Limb (tissue), 2 donors: ENCODE data around the gene TRMT61A.
A peak's percentile ranks its signal among the peaks of the same experiment; 100 is the strongest.

Source experiments
- DNase-seq, 2 donors: peaks; one replicate each; pipeline ENCODE4 v3.0.0-alpha.2; 2016; ENCODE audit errors: extremely low spot score in 2 of 2

Gene TRMT61A

GRCh38 chr14:103545915-103546651, 17.1 kb downstream of the TRMT61A start:
- no peak for DNase-seq

GRCh38 chr14:103546652-103547454, 17.9 kb downstream of the TRMT61A start:
- DNase-seq = peak in 1 of 2 donors; percentile 86

GRCh38 chr14:103547455-103547940, 18.5 kb downstream of the TRMT61A start:
- no peak for DNase-seq

- no peak for DNase-seq
Measured at GRCh38 chr14:103547941-103548462, 19.0 kb downstream of the TRMT61A start.

GRCh38 chr14:103548463-103549351, 19.7 kb downstream of the TRMT61A start:
- no peak for DNase-seq

- peak in 1 of 2 donors; percentile 34 for DNase-seq
Measured at GRCh38 chr14:103549361-103550311, 20.6 kb downstream of the TRMT61A start.

DNA sequence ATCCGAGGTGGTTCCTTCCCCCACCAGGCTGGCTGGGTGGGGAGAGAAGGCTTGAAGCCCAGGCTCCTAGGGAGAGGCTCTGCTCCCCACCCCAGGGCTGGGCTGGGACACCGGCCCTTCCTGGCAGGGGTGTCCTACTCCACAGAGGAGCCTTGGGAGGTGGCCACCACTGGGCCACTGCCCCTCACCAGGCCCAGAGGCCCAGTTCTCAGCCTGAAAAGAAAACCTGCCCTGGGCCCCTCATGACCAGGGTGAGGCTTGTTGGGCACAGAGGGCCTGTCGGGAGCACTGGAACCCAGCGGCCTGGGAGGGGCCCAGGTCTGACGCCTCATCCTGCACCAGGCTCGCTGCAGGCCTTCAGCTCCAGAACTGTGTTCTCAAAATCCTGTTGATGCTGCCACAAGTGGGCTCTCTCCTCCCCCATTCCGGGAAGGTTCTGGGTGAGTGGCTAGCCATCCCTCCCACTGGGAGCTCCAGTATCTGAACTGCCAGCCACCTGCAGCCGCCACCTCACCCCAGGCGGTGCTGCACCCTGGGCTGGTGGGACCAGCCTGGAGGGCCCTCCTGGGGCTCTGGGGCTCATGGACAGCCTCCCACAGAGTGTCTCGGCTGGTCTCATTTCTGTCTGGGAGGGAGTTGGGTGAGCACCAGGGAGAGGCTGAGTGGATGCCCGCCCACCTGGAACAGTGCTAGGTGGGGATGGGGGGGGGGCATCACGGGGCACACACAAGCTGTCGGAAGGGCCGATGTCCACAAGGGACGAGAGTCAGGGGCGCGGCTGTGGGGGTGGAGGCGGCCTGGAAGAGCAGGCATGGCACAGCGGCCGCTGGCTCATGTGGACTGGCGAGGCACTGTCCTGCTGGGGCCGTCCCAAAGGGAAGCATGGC, 21.7 kb downstream of the TRMT61A start:
- no peak for DNase-seq

DNA sequence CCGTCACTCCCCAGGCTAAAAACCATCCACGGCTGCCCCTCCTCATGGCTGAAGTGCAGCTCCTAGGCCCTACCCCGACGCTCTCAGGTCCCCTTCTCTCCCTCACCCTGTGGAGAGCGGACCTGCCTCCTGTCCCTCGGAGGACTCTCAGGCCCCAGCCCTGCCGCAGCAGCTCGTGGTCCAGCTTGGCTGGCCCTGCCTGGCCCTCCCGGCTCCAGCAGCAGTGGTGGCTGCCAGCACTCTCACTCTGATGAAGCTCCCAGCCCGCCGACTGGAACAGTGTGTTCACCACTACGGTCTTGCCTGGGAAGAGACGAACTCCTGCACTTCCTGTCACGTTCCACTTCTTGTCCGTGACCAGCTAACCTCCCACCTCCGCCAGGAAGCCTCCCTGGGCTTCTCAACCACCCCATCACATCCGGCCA, 22.4 kb downstream of the TRMT61A start:
- no peak for DNase-seq

- DNase-seq = no peak
Measured at GRCh38 chr14:103552011-103552845, 23.2 kb downstream of the TRMT61A start.

GRCh38 chr14:103552846-103553210, 23.8 kb downstream of the TRMT61A start:
- no peak for DNase-seq

- DNase-seq = no peak
Measured at GRCh38 chr14:103555559-103556337, 26.8 kb downstream of the TRMT61A start.

DNA sequence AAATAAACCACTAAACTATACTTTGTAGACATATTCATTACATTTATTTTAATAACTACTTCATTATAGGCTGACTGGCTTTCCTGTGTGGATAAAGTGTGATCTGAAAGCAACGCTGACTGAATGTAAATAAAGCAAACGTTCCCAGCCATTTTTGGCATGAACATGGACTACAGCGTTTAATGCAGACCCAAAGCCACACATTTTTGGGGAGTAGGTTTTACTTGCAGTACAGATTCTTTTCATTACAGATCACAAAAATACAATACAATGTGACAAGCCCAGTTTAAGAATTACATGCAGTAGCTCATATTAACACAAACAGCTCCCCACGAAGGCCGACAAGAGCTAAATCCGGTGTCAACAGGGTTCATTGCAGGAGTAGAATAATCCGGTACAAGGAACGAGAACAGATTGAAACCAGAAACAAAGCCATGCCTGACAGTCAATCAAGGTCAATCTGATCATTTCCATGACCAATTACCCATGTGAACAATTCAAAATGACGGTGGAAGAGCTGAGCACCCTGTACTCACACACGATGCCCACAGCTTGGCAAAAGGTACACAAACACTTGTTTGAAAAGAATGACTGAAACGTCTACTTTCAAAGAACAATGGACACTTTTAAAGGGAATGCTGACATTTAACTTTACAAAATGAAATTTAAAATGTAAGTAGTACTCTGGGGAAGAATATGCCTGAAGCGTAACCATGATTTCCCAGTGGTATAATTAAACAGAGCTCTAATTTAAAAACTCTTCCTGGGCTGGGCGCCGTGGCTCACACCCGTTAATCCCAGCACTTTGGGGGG, 28.2 kb downstream of the TRMT61A start:
- DNase-seq = no peak

DNA sequence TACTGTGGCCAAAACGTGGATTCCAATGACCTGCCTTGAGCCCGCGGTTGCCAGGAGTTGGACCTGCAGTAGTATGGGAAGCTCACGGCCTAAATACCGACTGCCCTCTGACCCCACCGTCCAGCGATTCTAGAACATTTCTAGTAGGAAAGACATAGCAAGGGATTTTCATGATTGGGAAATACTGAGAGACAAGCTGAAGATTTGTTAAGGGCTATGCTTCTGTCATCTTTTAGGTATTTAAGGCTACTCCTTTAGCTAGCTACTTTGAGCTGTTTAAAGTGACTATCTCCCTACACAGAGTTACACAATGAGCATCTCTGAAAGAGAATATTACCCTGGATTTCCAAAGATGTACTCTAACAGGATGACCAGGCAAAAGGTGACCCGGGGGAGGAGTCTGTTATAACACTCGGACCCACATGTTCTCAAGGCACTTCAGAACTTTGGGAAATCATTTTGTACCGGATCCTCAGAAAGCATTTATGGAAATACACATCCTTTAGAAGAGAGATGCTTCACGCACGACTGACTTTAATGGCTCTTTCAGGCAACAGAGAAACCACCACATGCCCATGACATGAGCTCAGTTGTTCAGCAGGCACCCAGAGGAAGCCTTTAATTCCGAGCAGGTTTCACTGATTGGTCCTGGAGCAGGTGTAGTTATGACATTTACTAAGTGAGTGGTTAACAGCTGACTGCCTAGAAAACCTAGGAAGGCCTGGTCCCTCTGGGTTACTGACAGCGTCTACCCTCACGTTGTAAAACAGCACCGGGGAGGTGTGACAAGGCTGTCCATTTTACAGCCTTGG, 29.3 kb downstream of the TRMT61A start:
- no peak for DNase-seq

GRCh38 chr14:103559766-103560165, 30.8 kb downstream of the TRMT61A start:
- DNase-seq = no peak

DNA sequence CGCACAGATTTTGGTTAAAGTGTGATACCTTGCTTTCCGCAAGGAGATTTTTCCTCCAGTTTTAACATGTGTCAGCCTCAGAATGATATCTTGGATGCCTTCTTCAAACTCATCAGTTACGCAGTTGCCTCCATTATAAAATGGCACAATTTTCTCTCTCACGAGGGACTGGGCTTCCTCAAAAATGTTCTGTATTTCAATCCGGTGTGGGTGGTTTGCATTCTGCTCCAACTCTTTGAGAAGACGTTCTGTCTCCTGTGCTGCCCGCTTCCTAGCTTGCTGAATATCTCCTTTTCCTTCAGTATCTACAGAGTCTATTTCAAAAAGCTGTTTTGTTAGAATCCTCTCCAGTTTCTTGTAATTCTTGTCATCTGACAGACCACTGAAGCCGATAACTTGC, 31.7 kb downstream of the TRMT61A start:
- DNase-seq = no peak
